Hematopoietic multipotent progenitor cell treated with erythropoietin and hydrocortisone succinate and interleukin-3 and kit ligand, for 17 days (in vitro differentiated cells): ENCODE results near the gene PRKCZ.

Experiments used
- DNase-seq: peaks from one replicate; pipeline ENCODE4 v3.0.0-alpha.2; 2015; ENCODE audit warnings: low spot score

Gene PRKCZ

GRCh38 chr1:2049718-2050431 lies at the start of gene PRKCZ:
Gene PRKCZ, plus strand, starts transcription at chr1:2050411. Its CDS starts 220 bp downstream, at chr1:2050631.
- no peak for DNase-seq

DNA sequence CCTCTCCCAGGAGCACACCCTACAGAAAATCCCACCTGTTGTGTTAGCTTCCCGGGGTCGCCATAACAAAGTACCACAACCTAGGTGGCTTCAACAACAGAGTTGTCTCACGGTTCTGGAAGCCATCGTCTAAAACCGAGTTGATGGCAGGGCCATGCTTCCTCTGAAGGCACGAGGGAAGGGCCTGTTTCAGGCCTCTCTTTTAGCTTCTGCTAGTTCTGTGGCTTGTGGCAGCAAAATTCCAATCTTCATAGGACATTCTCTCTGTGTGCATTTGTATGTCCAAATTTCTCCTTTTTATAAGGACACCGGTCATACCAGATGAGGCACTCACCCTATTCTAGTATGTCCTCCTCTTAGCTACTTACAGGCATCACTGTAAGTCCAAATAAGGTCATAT lies 49.8 kb upstream of the PRKCZ start:
- no peak for DNase-seq

DNA sequence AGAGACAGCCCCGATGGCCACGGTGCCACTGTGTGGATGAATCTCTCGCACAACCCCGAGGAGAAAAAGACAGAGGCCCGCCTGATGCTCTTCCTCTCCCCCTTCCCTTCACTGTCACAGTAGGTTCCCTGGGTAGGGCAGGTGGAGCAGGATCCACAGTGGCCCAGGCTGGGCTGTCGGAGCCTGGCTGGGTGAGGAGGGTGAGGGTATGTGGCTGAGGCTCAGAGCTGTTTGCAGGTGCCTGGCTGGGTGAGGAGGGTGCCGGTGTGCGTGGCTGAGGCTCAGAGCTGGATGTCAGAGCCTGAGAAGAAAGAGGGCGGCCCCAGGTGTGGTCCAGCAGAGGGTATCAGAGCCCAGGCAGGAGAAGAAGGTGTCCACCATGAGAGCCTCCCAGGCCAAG lies 49.4 kb upstream of the PRKCZ start:
- no peak for DNase-seq

- no peak for DNase-seq
Measured at GRCh38 chr1:2001773-2002411, 48.3 kb upstream of the PRKCZ start.

DNA sequence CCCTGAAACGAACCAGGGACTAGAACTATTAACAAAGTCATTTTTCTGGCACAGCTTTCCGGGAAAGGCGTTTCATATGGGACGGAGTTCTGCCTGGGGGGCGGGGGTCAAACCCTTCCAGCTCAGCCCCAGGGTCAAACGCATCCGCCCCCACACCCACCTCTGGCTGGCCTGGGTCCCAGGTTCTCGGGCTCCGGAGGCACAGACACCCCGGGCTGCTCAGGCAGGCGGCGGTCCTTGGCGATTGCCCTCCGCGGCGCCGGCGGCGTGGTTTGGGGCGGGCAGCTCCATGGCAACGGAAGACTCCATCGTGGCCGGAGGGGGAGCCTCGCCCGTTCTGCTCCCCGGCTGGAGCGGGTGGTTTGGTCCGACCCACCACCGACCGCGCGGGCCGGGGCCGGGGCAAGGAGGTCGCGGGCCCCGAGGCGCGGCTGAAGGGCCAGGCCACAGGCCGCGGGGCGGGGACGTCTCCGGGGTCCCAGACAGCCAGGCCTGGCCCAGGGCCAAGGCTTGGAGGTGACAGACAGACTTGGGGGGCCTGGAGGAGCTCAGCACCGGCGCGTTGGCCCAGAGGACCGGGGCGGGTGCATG lies 46.6 kb upstream of the PRKCZ start, which contains the start of gene CFAP74:
Gene CFAP74, minus strand, starts transcription at position 246 of the 591 bp plus-strand sequence. CDS start 12,830 bp downstream, outside the sequence.
- no peak for DNase-seq

DNA sequence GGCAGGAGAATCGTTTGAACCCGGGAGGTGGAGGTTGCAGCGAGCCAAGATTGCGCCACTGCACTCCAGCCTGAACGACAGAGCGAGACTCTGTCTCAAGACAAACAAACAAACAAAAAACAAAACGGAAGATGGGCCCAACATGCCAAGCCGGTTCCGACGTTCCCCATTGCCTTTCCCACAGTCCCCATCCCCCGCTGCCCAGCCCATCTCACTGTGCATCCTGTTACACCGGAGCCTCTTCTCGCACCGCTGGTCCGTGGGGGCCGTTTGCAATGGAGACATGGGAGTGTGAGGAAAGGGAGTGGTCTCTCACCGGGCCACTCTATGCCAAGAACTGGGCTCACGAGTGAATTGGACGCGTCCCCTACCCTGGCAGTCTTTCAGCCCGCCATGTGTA lies 45.4 kb upstream of the PRKCZ start:
- no peak for DNase-seq

- no peak for DNase-seq
Measured at GRCh38 chr1:2009101-2010053, 40.8 kb upstream of the PRKCZ start.

GRCh38 chr1:2014181-2014580 lies 36.0 kb upstream of the PRKCZ start:
- DNase-seq: no peak

GRCh38 chr1:2014741-2015735 lies 35.2 kb upstream of the PRKCZ start:
- no peak for DNase-seq

GRCh38 chr1:2016123-2016522 lies 34.1 kb upstream of the PRKCZ start:
- no peak for DNase-seq

DNA sequence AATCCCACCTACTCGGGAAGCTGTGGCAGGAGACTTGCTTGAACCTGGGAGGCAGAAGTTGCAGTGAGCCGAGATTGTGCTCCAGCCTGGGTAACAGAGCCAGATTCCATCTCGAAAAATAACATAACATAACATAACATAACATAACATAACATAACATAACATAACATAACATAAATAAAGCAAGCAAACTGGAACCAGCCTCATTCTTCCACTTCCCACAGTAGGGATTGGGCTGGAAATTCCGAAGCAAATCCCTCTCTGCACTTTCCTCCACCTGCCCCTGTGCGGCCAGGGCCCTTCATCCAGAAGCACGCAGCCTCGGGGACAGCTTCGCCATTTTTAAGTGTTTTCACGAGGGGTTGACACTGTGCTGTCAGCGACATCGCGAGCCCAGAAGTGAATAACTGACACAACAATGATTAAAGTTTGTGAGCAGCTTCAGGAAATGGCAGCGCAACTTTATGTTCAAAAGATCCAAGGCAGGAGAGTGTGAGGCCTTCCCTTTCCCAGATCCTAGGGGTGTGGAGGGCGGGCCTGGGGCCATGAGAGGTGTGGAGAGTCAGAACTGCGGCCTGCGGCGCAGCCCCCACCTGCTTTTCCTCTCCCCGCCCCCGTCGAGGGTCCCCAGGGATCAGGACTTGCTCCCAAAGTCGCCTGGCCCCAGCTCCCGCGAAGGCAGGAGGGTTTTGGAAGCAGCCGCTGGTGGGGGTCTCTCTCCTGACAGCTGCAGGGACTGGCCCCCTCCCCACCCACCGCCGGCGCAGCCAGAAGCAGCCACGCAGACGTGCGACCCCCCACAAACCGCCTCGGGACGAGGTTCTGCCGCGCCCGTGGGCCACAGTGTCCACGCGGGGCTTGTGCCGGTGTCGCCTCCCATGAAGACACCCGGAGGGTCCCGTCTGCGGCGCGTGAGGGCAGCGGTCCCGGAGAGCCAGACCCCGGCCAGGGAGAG lies 31.7 kb upstream of the PRKCZ start:
- DNase-seq: no peak

- no peak for DNase-seq
Measured at GRCh38 chr1:2019172-2019543, 31.1 kb upstream of the PRKCZ start, which contains the start of gene GABRD. Gene GABRD, plus strand, starts transcription at chr1:2019345. Its CDS starts 79 bp downstream, at chr1:2019424.

DNA sequence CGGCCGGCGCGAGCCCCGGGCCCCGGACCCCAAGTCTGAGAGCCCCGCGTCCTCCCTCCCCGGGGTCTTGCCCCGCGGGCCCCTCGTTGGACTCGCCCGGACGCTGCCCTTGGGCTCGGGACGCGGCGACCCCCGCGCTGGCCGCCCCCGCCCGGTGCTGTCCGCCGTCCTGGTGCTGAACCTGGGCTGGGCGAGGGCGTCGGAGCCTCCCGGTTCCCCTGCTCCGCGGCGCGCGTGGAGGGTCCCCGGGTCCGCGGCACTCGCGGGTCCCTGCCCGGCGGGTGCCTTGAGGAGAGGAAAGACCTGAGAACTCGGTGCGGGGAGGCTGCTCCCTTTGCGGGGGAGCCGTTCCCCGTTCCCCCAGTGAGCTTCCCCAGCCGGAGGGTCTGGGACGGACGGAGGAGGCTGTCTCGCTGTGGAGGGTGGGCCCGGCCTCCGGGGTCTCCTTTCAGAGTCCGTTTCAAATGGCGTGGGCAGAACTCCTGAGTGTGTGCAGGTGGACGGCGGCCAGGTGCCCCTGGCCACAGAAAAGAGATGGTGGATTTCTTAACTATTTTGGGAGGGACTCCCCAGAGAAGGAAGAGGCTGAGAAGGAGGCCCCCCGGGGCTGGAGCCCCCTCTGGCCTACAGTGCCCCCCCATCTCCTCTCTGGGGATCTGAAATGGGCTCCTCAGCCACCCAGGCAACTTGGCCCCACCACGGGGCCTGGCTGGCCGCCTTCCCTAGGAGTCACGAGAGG lies 30.5 kb upstream of the PRKCZ start:
- DNase-seq: no peak

DNA sequence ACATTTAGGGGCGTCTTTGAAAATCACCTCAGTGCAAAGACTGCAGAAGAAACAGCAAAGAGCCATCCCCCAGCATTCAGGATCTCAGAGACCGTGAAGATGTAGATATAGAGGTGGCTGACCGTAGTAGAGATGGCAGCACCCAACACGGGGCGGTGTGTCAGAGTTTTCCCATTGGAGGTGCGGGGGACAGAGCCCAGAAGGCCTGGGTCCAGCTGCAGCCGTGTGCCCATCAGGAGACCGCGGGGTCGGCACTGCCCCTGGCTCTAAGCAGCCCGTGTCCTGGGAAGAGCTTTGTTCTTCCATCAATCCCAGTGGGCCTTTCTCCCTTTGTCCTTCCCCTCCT lies 29.9 kb upstream of the PRKCZ start:
- DNase-seq: no peak

- no peak for DNase-seq
Measured at GRCh38 chr1:2021550-2021949, 28.7 kb upstream of the PRKCZ start.

DNA sequence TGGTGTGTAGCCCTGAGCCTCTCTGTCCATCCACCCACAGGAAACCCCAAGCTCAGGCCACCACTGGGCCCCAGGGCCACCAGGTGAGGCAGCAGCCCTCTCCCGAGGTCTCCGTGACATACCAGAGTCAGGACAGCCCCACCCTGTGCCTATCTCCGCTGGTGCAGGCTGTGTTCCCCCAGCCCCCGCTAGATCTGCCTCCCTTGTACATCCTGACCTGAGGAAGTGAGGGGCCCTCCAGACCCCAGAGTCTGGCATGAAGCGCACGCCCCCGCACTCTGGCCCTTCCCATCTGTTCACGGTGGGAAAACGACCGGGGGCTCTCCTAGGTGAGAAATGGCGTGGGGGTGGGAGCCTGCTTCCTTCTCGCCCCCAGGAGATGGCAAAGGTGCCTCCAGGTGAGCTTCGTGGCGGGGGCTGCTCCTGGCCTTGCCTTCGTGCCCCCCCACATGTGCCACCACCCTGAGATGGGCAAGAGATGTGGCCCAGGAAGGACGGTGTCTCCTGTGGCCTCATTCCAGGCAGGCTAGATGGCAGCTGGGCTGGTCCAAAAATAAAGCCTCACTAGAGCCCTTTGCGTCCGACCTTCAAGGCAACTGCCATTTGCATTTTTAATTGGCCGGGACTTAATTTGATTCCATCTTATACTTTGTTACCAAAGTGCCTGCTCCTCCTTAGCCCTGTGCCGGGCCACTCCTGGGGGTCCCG lies 28.0 kb upstream of the PRKCZ start:
- DNase-seq: no peak

DNA sequence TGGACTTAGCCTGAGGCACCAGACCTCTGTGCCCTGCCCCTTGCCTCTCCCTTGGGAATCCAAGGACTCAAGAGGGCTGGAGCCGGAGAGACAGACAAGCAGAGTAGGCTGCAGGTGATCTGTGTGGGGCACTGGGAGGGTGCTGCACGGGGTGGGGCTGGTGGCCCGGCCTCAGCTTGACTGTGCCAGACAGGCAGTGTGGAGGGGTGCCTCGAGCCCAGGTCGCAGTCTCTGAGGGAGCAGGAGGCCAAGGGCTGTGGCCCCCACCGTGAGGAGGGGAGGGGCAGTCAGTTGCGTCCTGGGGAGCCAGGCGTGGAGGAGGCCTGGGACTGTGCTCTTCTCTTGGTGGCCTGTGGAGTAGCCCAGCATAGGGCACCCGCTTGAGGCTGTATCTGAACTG lies 27.0 kb upstream of the PRKCZ start:
- DNase-seq: no peak

DNA sequence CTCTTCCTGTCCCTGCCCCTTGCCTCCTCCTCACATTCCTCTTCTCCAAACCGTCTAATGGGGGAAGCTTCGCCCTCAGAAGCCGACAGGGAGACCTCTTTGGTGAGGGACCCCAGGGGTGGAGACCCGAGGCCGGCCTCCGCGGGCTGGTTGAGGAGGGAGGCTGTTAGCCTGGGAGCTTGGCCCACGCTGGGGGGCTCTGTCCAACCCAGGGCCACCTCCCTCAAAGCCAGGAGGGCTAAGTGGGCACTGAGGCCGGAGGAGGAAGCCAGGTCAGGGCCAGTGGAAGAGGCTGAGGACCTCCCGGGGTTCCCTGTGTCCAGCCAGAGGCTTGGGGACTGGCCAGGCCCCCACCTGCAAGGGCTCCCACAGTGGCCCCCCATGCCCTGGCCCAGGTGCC lies 25.8 kb upstream of the PRKCZ start:
- no peak for DNase-seq
